ENCODE results near the gene OR9A2.

DNA sequence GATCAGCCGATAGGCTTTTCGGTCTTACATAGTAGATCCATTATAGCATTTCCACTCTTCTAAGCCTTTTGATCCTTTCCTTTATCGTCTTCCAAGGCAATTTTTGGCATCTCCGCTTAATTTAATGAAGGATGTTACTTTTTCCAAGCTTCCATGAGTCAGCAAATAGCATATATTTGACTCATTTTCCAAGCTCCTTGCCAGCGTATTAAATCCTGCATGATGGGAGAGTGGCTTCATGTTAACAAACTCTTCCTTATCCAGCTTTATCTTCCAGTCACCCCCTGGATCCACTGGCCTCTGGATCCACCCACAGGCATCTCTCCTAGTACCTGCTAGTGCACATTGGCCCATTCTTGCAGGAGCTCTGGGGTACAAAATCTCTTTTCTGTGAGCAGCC is 13.0 kb downstream of the OR9A2 start:
- no peak for TF ChIP-seq EZH2phosphoT487 (IDR thresholded peaks at IDR 0.05; ENCODE audit: borderline replicate concordance, low read length)
- TF ChIP-seq, protein P1, sequence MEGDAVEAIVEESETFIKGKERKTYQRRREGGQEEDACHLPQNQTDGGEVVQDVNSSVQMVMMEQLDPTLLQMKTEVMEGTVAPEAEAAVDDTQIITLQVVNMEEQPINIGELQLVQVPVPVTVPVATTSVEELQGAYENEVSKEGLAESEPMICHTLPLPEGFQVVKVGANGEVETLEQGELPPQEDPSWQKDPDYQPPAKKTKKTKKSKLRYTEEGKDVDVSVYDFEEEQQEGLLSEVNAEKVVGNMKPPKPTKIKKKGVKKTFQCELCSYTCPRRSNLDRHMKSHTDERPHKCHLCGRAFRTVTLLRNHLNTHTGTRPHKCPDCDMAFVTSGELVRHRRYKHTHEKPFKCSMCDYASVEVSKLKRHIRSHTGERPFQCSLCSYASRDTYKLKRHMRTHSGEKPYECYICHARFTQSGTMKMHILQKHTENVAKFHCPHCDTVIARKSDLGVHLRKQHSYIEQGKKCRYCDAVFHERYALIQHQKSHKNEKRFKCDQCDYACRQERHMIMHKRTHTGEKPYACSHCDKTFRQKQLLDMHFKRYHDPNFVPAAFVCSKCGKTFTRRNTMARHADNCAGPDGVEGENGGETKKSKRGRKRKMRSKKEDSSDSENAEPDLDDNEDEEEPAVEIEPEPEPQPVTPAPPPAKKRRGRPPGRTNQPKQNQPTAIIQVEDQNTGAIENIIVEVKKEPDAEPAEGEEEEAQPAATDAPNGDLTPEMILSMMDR (IDR thresholded peaks at IDR 0.05; ENCODE audit: low read depth, low read length, poor library complexity, severe bottlenecking) = no peak
